DOHH2 (cell line): ENCODE results near the gene GAS7.

Experiments used
- H3F3A ChIP-seq: fragments of 200-600 bp; sonication (generic), shearing (Covaris generic); 2 replicates; pipeline ENCODE4 v1.6.0; 2016; ENCODE audit warnings: antibody characterized with exemption, mild to moderate bottlenecking; ENCODE audit not compliant: control insufficient read depth, insufficient read depth
- H3K27ac ChIP-seq: fragments of 200-600 bp; sonication (generic); 2 replicates; pipeline ENCODE4 v1.5.1; 2014; ENCODE audit warnings: low read depth, mild to moderate bottlenecking, low read length, moderate library complexity
- H3K27me3 ChIP-seq: fragments of 200-600 bp; sonication (generic); 2 replicates; pipeline ENCODE4 v1.6.1; 2014; ENCODE audit warnings: mild to moderate bottlenecking, low read length, mixed read lengths; ENCODE audit not compliant: control insufficient read depth
- H3K36me3 ChIP-seq: fragments of 200-600 bp; sonication (generic); 2 replicates; pipeline ENCODE4 v1.6.1; 2014; ENCODE audit warnings: mild to moderate bottlenecking, low read length, moderate library complexity, mixed read lengths; ENCODE audit not compliant: control insufficient read depth
- H3K4me1 ChIP-seq: fragments of 200-600 bp; sonication (generic); 2 replicates; pipeline ENCODE4 v1.6.1; 2014; ENCODE audit warnings: mild to moderate bottlenecking, low read length, mixed read lengths; ENCODE audit not compliant: control insufficient read depth
- H3K4me2 ChIP-seq: fragments of 200-600 bp; sonication (generic); 2 replicates; pipeline ENCODE4 v1.6.0; 2014; ENCODE audit warnings: mild to moderate bottlenecking, low read length, moderate library complexity
- H3K4me3 ChIP-seq: fragments of 200-600 bp; sonication (generic); 2 replicates; pipeline ENCODE4 v1.5.1; 2014; ENCODE audit warnings: mild to moderate bottlenecking, low read length, mixed read lengths
- H3K79me2 ChIP-seq: fragments of 200-600 bp; sonication (generic); 2 replicates; pipeline ENCODE4 v1.6.1; 2014; ENCODE audit warnings: mild to moderate bottlenecking, low read length, mixed read lengths; ENCODE audit not compliant: control insufficient read depth
- H3K9me2 ChIP-seq: fragments of 200-600 bp; sonication (generic); replicated peaks from 2 replicates; pipeline ENCODE4 v1.6.1; 2014; ENCODE audit warnings: mild to moderate bottlenecking, low read length, mixed read lengths; ENCODE audit not compliant: control insufficient read depth
- H3K9me3 ChIP-seq: fragments of 200-600 bp; sonication (generic); 2 replicates; pipeline ENCODE4 v1.6.1; 2014; ENCODE audit warnings: antibody characterized with exemption, low read length, mixed read lengths; ENCODE audit not compliant: control insufficient read depth, insufficient read depth
- H4K20me1 ChIP-seq: fragments of 200-600 bp; sonication (generic); 2 replicates; pipeline ENCODE4 v1.6.0; 2014; ENCODE audit warnings: low read depth, mild to moderate bottlenecking, antibody characterized with exemption, low read length, moderate library complexity; ENCODE audit not compliant: control insufficient read depth, insufficient read depth
- EZH2phosphoT487 ChIP-seq: fragments of 200-600 bp; sonication (generic); IDR thresholded peaks from 2 replicates; pipeline ENCODE4 v1.6.1; 2017; ENCODE audit warnings: borderline replicate concordance, mild to moderate bottlenecking, antibody characterized with exemption, low read length, moderate library complexity, mixed read lengths
- TF ChIP-seq, protein P1 (sequence below): fragments of 200-600 bp; sonication (generic); IDR thresholded peaks from one replicate; pipeline ENCODE4 v1.5.1; 2014; ENCODE audit warnings: antibody characterized with exemption, mild to moderate bottlenecking, low read depth, low read length; ENCODE audit not compliant: poor library complexity, severe bottlenecking

GAS7 gene

DNA sequence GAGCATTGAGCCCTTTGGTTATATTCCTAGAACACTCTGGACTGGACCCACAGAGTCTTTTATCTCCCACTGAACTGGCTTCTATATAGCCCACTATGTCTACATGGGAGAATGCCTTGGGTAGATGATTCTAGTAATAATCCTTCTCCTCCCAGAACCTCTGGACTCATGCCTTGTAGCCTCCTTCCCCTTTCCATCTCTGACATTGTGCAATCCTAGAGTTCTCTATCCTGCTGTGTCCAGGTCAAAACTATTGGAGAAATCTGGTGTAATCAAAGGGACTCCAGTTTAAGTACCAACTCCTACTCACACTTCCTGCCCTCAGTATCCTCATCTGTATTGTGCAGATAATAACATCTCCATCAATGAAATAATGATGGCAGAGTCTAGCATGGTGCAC, 302.5 kb downstream of the GAS7 start:
- Histone ChIP-seq H3F3A (no peaks in the 10 kb centered on the region), H3K9me2 (no peaks in the 10 kb centered on the region), H3K4me1 (no peaks in the 10 kb centered on the region)

DNA sequence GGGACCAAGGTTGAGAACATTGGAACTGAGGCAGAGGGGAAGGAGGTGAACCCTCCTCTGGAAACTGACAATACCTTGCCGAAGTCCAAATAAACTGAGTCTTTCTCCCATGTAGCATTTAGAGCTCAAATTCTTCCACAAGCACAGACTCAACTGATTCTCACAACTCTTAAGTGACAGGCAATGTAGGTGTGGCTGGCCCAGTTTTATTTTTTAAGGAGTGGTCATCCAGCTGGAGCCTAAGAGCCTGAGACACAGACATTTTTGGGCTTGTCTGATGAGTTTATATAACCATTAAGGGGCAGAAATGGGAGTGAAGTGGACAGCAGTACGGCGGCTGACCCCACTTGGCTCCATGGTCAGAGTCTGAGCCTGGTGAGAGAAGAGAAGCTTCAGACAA, 304.2 kb downstream of the GAS7 start:
- H3K4me3 ChIP-seq: no peak overlapping the region
- no peak overlapping the region for H3K27ac ChIP-seq
- TF ChIP-seq, protein P1, sequence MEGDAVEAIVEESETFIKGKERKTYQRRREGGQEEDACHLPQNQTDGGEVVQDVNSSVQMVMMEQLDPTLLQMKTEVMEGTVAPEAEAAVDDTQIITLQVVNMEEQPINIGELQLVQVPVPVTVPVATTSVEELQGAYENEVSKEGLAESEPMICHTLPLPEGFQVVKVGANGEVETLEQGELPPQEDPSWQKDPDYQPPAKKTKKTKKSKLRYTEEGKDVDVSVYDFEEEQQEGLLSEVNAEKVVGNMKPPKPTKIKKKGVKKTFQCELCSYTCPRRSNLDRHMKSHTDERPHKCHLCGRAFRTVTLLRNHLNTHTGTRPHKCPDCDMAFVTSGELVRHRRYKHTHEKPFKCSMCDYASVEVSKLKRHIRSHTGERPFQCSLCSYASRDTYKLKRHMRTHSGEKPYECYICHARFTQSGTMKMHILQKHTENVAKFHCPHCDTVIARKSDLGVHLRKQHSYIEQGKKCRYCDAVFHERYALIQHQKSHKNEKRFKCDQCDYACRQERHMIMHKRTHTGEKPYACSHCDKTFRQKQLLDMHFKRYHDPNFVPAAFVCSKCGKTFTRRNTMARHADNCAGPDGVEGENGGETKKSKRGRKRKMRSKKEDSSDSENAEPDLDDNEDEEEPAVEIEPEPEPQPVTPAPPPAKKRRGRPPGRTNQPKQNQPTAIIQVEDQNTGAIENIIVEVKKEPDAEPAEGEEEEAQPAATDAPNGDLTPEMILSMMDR: no peak
- TF ChIP-seq EZH2phosphoT487: no peak
- no peaks in the 10 kb centered on the region for H3K79me2 ChIP-seq
- no peaks in the 10 kb centered on the region for H3K27me3 ChIP-seq
- no peaks in the 10 kb centered on the region for H3K9me3 ChIP-seq
- no peak overlapping the region for H3K4me2 ChIP-seq
- no peaks in the 10 kb centered on the region for H4K20me1 ChIP-seq
- no peaks in the 10 kb centered on the region for H3K9me2 ChIP-seq
- H3F3A ChIP-seq: no peaks in the 10 kb centered on the region
- no peaks in the 10 kb centered on the region for H3K4me1 ChIP-seq
- no peaks in the 10 kb centered on the region for H3K36me3 ChIP-seq

More for the DNA sequence above, 302.5 kb downstream of the GAS7 start:
- H3K27ac ChIP-seq: no peak overlapping the region
- H3K27me3 ChIP-seq: no peaks in the 10 kb centered on the region
- no peaks in the 10 kb centered on the region for H3K79me2 ChIP-seq
- no peak overlapping the region for H3K4me2 ChIP-seq
- no peak for TF ChIP-seq EZH2phosphoT487
- TF ChIP-seq, protein P1: no peak
- H3K4me3 ChIP-seq: no peak overlapping the region
- no peaks in the 10 kb centered on the region for H4K20me1 ChIP-seq
- H3K36me3 ChIP-seq: no peaks in the 10 kb centered on the region
- H3K9me3 ChIP-seq: no peaks in the 10 kb centered on the region

DNA sequence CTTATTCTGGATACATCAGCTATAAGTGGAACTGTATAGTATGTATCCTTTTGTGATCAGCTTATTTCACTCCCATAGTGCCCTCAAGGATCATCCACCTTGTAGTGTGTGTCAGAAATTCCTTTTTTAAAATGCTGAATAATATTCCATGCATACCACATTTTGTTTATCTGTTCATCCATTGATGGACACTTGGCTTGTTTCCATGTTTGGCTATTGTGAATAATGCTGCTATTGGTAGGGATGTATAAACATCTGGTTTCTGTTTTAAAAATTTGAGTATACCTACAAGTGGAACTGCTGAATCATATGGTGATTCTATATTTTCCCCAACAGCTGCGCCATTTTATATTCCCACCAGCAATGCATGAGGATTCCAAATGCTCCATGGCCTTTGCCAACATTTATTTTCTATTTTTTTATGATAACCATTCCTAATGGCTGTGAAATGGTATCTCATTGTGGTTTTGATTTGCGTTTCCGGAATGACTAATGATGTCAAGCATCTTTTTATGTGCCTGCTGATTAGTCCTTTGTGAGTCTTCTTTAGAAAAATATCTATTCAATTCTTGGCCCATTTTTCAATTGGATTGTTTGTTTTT, 304.9 kb downstream of the GAS7 start:
- Histone ChIP-seq H3K4me1 (no peaks in the 10 kb centered on the region), H3K4me2 (no peak overlapping the region), H3F3A (no peaks in the 10 kb centered on the region), H3K27ac (no peak overlapping the region), H3K27me3 (no peaks in the 10 kb centered on the region), H3K9me3 (no peaks in the 10 kb centered on the region), H3K4me3 (no peak overlapping the region), H3K79me2 (no peaks in the 10 kb centered on the region), H4K20me1 (no peaks in the 10 kb centered on the region), H3K36me3 (no peaks in the 10 kb centered on the region), H3K9me2 (no peaks in the 10 kb centered on the region)
- TF ChIP-seq, protein P1: no peak
- no peak for TF ChIP-seq EZH2phosphoT487

DNA sequence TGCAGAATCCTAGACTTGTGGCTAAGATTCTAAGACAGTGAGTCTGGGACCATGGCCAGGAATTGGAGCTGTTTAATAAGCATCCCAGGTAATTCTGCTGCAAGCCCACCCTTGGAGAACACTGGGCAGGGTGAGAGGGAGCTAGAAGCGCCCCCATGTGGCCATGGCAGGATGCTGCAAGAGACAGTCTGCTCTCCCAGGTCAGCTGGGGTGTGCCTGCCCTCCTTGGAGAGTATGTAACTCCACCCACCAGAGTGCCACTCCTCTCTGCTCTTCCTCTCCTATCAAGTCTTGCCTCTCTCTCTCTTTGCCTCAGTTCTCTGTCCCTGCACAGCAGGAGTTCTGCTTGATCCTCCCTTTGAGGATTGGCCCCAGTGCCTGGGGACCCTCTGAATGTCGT, 308.3 kb downstream of the GAS7 start:
- Histone ChIP-seq H3K27me3 (no peaks in the 10 kb centered on the region), H3K36me3 (no peaks in the 10 kb centered on the region), H3K4me3 (no peak overlapping the region), H3K4me2 (no peak overlapping the region), H3K9me2 (no peaks in the 10 kb centered on the region), H3K4me1 (no peaks in the 10 kb centered on the region), H3K9me3 (no peaks in the 10 kb centered on the region), H3F3A (no peaks in the 10 kb centered on the region), H3K27ac (no peak overlapping the region), H3K79me2 (no peaks in the 10 kb centered on the region), H4K20me1 (no peaks in the 10 kb centered on the region)
- TF ChIP-seq, protein P1: peak; percentile 78
- no peak for TF ChIP-seq EZH2phosphoT487
